DND-41 (cell line): ENCODE results near the gene GTF3C5.

Source experiments
- ATAC-seq: fragments of 200-7000 bp; cut with Tn5 transposase; 3 replicates; pipeline ENCODE4 v1.9.1; 2021; ENCODE audit warnings: low read depth; ENCODE audit not compliant: insufficient read depth
- DNase-seq: peaks from one replicate; pipeline ENCODE4 v3.0.0-alpha.2; 2020
- H2AFZ ChIP-seq: 2 replicates; pipeline ENCODE4 v1.6.0; 2012; ENCODE audit warnings: low read depth, low read length
- H3K27ac ChIP-seq: 2 replicates; pipeline ENCODE4 v1.5.1; 2012; ENCODE audit warnings: low read length, inconsistent platforms
- H3K27me3 ChIP-seq: fragments of 200-600 bp; sonication (generic); 2 replicates; pipeline ENCODE4 v1.6.0; 2012; ENCODE audit warnings: low read length, mild to moderate bottlenecking, inconsistent platforms; ENCODE audit not compliant: insufficient read depth, poor library complexity
- H3K36me3 ChIP-seq: 2 replicates; pipeline ENCODE4 v1.5.1; 2012; ENCODE audit warnings: low read length, inconsistent platforms; ENCODE audit not compliant: insufficient read depth
- H3K4me1 ChIP-seq: 2 replicates; pipeline ENCODE4 v1.5.1; 2012; ENCODE audit warnings: mild to moderate bottlenecking, low read length; ENCODE audit not compliant: insufficient read depth
- H3K4me2 ChIP-seq: 2 replicates; pipeline ENCODE4 v1.6.0; 2012; ENCODE audit warnings: mild to moderate bottlenecking, moderate library complexity, low read length, inconsistent platforms; ENCODE audit not compliant: insufficient read depth
- H3K4me3 ChIP-seq, 2 experiments: fragments of 200-600 bp in 1 of 2; shearing (Covaris generic) in 1 of 2; 2 replicates each; pipeline ENCODE4 v1.5.1; 2012 to 2016; ENCODE audit warnings: inconsistent platforms in 2 of 2, low read length in 2 of 2, mild to moderate bottlenecking in 2 of 2, low read depth in 1 of 2, moderate library complexity in 1 of 2
- H3K79me2 ChIP-seq: 2 replicates; pipeline ENCODE4 v1.6.0; 2012; ENCODE audit warnings: low read length, inconsistent platforms; ENCODE audit not compliant: insufficient read depth
- H3K9ac ChIP-seq: 2 replicates; pipeline ENCODE4 v1.6.0; 2012; ENCODE audit warnings: low read depth, mild to moderate bottlenecking, inconsistent platforms, low read length, moderate library complexity
- H3K9me3 ChIP-seq: 2 replicates; pipeline ENCODE4 v1.5.1; 2012; ENCODE audit warnings: low read length, moderate library complexity, mild to moderate bottlenecking, inconsistent platforms; ENCODE audit not compliant: insufficient read depth, severe bottlenecking
- H4K20me1 ChIP-seq: 2 replicates; pipeline ENCODE4 v1.6.0; 2012; ENCODE audit warnings: low read length; ENCODE audit not compliant: insufficient read depth
- CTCF ChIP-seq: IDR thresholded peaks from 2 replicates; pipeline ENCODE4 v1.5.1; 2012; ENCODE audit warnings: borderline replicate concordance, low read length, moderate library complexity, mild to moderate bottlenecking; ENCODE audit not compliant: poor library complexity, severe bottlenecking; ENCODE audit errors: extremely low read depth
- EZH2 ChIP-seq: IDR thresholded peaks from 3 replicates; pipeline ENCODE4 v1.6.1; 2012; ENCODE audit warnings: borderline replicate concordance, low read depth, mild to moderate bottlenecking, moderate library complexity, low read length, inconsistent platforms; ENCODE audit not compliant: severe bottlenecking

The GTF3C5 gene

DNA sequence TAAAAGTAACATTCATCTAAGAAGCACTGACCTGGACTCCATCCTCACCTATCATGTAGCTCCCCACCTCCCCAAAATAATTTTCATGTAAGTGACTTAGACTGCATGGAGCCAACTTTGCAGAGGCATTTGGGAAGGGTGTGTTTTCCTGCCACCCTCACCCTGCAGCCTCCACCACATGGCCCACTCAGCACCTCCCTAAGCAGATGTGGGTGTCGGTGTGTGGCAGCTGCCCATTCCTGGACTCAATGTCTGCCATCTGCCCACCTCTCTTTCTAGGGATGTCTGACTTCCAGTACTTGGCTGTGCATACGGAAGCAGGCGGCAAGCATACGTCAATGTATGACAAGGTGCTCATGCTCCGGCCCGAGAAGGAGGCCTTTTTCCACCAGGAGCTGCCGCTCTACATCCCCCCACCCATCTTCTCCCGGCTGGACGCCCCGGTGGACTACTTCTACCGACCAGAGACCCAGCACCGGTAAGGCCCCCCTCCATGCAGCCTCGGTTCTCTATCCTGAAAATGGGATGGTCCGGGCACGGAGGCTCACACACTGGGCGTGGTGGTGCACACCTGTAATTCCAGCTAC is 12.7 kb downstream of the GTF3C5 start:
- Histone ChIP-seq H3K4me3 (no peak overlapping the region), H3K27ac (no peak overlapping the region), H3K79me2 (peaks cover 35% of the 10 kb centered on the region), H3K36me3 (peaks cover 71% of the 10 kb centered on the region), H3K9ac (no peak overlapping the region), H3K9me3 (no peaks in the 10 kb centered on the region), H4K20me1 (peaks cover 36% of the 10 kb centered on the region; the same call in 1 of the 2 replicates), H2AFZ (no peak overlapping the region), H3K27me3 (no peaks in the 10 kb centered on the region), H3K4me1 (no peaks in the 10 kb centered on the region), H3K4me2 (no peak overlapping the region)
- no peak for ATAC-seq
- TF ChIP-seq CTCF (no peak), EZH2 (no peak)
- no peak for DNase-seq

DNA sequence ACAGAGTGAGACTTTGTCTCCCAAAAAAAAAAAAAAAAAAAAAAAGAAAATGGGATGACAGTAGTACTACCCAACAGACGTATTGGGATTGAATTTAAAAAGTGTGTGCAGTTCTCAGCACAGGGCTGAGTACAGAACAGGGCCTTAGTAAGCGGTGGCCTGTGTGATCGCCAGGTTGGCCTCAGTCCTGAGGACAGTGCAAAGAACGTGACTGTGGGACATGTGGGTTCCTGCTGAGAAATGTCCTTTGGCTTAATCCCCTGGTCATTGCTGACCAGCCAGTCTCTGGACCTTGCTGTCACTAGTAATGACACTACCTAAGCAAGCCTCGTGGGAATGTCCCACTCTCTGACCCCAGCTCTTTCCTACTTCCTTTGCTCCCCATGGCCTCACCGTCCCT is 13.3 kb downstream of the GTF3C5 start:
- DNase-seq (no peak), ATAC-seq (no peak)
- Histone ChIP-seq H3K9ac (no peak overlapping the region), H2AFZ (no peak overlapping the region), H3K27ac (no peak overlapping the region), H3K27me3 (no peaks in the 10 kb centered on the region), H3K9me3 (no peaks in the 10 kb centered on the region), H3K79me2 (peaks cover 30% of the 10 kb centered on the region), H3K4me2 (no peak overlapping the region), H4K20me1 (peaks cover 37% of the 10 kb centered on the region), H3K4me3 (no peak overlapping the region), H3K4me1 (no peaks in the 10 kb centered on the region), H3K36me3 (peaks cover 77% of the 10 kb centered on the region)
- TF ChIP-seq CTCF: no peak
- no peak for TF ChIP-seq EZH2

- no peak overlapping the region for H3K9ac ChIP-seq
- H3K27me3 ChIP-seq: no peaks in the 10 kb centered on the region
- no peak for ATAC-seq
- TF ChIP-seq CTCF (no peak), EZH2 (no peak)
- H3K9me3 ChIP-seq: no peaks in the 10 kb centered on the region
- no peak overlapping the region for H3K4me3 ChIP-seq
- H4K20me1 ChIP-seq: peaks cover 33% of the 10 kb centered on the region
- peaks cover 25% of the 10 kb centered on the region for H3K79me2 ChIP-seq
- H3K4me2 ChIP-seq: no peak overlapping the region
- H3K4me1 ChIP-seq: no peaks in the 10 kb centered on the region
- H3K27ac ChIP-seq: no peak overlapping the region
- no peak overlapping the region for H2AFZ ChIP-seq
- H3K36me3 ChIP-seq: peaks cover 81% of the 10 kb centered on the region
- DNase-seq: no peak
These were observed 13.9 kb downstream of the GTF3C5 start for GRCh38 chr9:133044661-133045060.
